ENCODE data around the gene GJB6.

- TF ChIP-seq REST (IDR thresholded peaks at IDR 0.05; ENCODE audit: unreplicated experiment), result no peak
- TF ChIP-seq CTCF (conservative IDR thresholded peaks at IDR 0.05; ENCODE audit: low read depth in 2 of 2), result no peak
Observed at GRCh38 chr13:20272588-20273171, 40.6 kb upstream of the GJB6 start.
